ENCODE measurements around the gene THRB.

Gene THRB

GRCh38 chr3:24138876-24139256 lies 355.8 kb downstream of the THRB start:
- TF ChIP-seq, protein P1, sequence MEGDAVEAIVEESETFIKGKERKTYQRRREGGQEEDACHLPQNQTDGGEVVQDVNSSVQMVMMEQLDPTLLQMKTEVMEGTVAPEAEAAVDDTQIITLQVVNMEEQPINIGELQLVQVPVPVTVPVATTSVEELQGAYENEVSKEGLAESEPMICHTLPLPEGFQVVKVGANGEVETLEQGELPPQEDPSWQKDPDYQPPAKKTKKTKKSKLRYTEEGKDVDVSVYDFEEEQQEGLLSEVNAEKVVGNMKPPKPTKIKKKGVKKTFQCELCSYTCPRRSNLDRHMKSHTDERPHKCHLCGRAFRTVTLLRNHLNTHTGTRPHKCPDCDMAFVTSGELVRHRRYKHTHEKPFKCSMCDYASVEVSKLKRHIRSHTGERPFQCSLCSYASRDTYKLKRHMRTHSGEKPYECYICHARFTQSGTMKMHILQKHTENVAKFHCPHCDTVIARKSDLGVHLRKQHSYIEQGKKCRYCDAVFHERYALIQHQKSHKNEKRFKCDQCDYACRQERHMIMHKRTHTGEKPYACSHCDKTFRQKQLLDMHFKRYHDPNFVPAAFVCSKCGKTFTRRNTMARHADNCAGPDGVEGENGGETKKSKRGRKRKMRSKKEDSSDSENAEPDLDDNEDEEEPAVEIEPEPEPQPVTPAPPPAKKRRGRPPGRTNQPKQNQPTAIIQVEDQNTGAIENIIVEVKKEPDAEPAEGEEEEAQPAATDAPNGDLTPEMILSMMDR (IDR thresholded peaks at IDR 0.05): no peak

- TF ChIP-seq, protein P1 (IDR thresholded peaks at IDR 0.05): no peak
These were observed 356.4 kb downstream of the THRB start for GRCh38 chr3:24137958-24138875.

DNA sequence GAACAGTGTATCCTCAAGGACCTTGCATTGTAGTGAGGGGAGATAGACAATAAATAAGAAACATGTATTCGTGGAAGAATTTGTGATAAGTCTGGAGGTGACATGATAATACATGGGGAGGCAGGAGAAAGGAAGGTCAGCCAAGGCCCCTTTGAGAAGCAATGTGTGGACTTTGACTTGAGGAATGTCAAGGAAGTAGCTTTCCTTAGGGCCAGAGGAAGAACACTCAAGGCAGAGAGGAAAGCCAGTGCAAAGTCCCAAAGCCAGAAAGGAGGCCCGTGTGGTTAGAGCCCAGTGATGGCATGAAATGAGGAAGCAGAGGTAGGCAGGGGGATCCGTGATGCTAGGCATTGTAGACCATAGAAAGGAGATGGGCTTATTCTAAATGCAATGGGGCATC lies 357.3 kb downstream of the THRB start:
- TF ChIP-seq, protein P1 (IDR thresholded peaks at IDR 0.05): no peak

DNA sequence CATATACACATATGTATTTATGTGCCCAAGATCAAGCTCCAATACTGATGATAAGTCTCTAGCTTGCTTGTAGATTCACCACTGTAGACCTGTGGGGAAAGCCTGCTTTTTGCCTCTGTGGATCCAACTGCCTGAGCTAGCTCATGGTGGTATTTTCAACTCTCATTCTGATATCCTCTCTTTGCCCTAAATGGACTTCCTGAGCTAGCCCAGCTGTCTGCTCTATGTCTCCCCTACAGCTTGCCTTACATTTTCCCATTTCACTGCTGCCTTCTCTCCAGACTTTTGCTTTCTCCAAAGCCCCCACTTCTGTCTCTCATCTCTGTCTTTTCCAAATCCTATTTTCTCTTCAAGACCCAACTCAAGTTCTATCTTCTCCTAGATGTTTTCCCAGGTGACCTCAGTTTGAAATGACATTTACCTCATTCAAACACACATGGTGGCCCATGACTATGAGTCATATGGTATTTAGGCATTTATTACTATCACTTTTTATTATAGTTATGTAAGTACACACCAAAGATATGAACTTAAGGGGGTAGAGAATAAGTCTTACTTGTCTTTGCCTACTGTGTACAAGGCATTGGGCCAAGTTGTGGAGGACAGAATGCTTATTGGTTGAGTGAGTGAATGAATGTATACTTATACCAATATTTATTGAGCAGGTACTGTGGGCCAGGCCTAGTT lies 357.9 kb downstream of the THRB start:
- TF ChIP-seq, protein P1 (IDR thresholded peaks at IDR 0.05): no peak

GRCh38 chr3:24135280-24135679 lies 359.4 kb downstream of the THRB start:
- TF ChIP-seq, protein P1 (IDR thresholded peaks at IDR 0.05): no peak

DNA sequence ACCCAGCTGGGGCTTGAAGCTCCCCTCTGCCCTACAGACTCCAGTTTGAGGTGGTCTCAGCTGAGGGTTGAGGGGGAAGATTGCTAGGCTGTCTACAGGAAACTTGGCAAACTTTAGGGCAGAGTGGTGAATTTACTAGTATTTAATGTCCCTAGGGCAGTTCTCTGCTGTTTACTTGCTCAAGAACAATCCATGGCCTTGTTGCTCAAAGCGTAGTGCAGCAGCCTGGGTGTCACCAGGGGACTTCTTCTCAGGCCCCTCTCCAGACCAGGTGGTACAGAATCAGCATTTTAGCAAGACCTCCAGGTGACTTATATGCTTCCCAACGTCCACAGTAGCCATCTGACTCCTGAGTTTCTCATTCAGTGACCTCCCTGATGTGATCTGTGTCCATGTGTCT lies 360.7 kb downstream of the THRB start:
- TF ChIP-seq, protein P1 (IDR thresholded peaks at IDR 0.05): no peak

GRCh38 chr3:24133436-24133835 lies 361.2 kb downstream of the THRB start:
- TF ChIP-seq, protein P1 (IDR thresholded peaks at IDR 0.05): no peak

Data from LNCAP (cell line).